H1 (cell line): ENCODE measurements around the gene CXXC4. TPM values are rescaled to one million over a fixed set of nuclear protein-coding genes. Genes with fewer than 3 reads are reported as not detected.

Experiments
- CTCF ChIA-PET: fragments of 300-600 bp; sonication (Branson Sonifier 250); formaldehyde crosslinking; loops from one replicate; lab custom pipeline; 2021; ENCODE audit not compliant: partially characterized antibody; lab: Charles Lee
- POLR2A ChIA-PET: fragments of 300-600 bp; sonication (Branson Sonifier 250); formaldehyde crosslinking; loops from one replicate; lab custom pipeline; 2021; ENCODE audit warnings: inconsistent platforms; ENCODE audit not compliant: partially characterized antibody; lab: Charles Lee
- DNase-seq, 2 experiments: peaks; one replicate each; pipeline versions ENCODE4 v3.0.0 to v3.0.0-alpha.2; 2010 to 2022; ENCODE audit warnings: low spot score in 2 of 2, low read depth in 1 of 2, mixed read lengths in 1 of 2
- FAIRE-seq: peaks from 2 replicates; lab custom pipeline; 2011; peaks lifted over from hg19 to GRCh38; lab: Jason Lieb, UNC
- H2AFZ ChIP-seq: 2 replicates; pipeline ENCODE4 v1.8.1; 2012; ENCODE audit warnings: low read length, inconsistent platforms
- H2AK5ac ChIP-seq: 2 replicates; pipeline ENCODE4 v1.6.1; 2013; ENCODE audit warnings: low read depth, low read length
- H2BK120ac ChIP-seq: replicated peaks from 2 replicates; pipeline ENCODE3; 2013; ENCODE audit warnings: low read depth, low read length, inconsistent platforms
- H2BK12ac ChIP-seq: 2 replicates; pipeline ENCODE4 v1.6.1; 2013; ENCODE audit warnings: low read depth, low read length
- H2BK15ac ChIP-seq: 2 replicates; pipeline ENCODE4 v1.6.1; 2013; ENCODE audit warnings: low read length
- H2BK20ac ChIP-seq: 2 replicates; pipeline ENCODE4 v1.6.1; 2013; ENCODE audit warnings: low read length
- H2BK5ac ChIP-seq: 2 replicates; pipeline ENCODE4 v1.6.1; 2013; ENCODE audit warnings: low read depth, low read length
- H3K14ac ChIP-seq: 2 replicates; pipeline ENCODE4 v1.6.1; 2013; ENCODE audit warnings: inconsistent platforms; ENCODE audit not compliant: insufficient read length
- H3K18ac ChIP-seq: 2 replicates; pipeline ENCODE4 v1.6.1; 2013; ENCODE audit warnings: low read length; ENCODE audit errors: extremely low read depth
- H3K23ac ChIP-seq: 2 replicates; pipeline ENCODE4 v1.6.1; 2013; ENCODE audit warnings: inconsistent platforms; ENCODE audit not compliant: insufficient read length
- H3K23me2 ChIP-seq: 2 replicates; pipeline ENCODE4 v1.6.1; 2013; ENCODE audit warnings: low read depth, low read length
- H3K27ac ChIP-seq: 2 replicates; pipeline ENCODE4 v1.6.1; 2011; ENCODE audit warnings: low read depth, low read length, inconsistent platforms
- H3K27me3 ChIP-seq, 4 experiments: replicated peaks in 1 of 4; 1 replicate in 1 of 4; 2 replicates in 3 of 4; pipeline versions ENCODE4 v1.6.1 to v1.8.1; 2011 to 2013; ENCODE audit warnings: low read length in 3 of 4, mild to moderate bottlenecking in 3 of 4, inconsistent platforms in 2 of 4, mixed read lengths in 2 of 4, moderate library complexity in 1 of 4; ENCODE audit not compliant: control insufficient read depth in 3 of 4, insufficient read depth in 3 of 4; ENCODE audit errors: extremely low read depth in 1 of 4
- H3K36me3 ChIP-seq, 4 experiments: 2 replicates each; pipeline versions ENCODE4 v1.6.1 to v1.8.1; 2011 to 2013; ENCODE audit warnings: mild to moderate bottlenecking in 4 of 4, low read length in 3 of 4, moderate library complexity in 2 of 4, control low read depth in 1 of 4, inconsistent platforms in 1 of 4; ENCODE audit not compliant: insufficient read depth in 4 of 4, control insufficient read depth in 2 of 4
- H3K4ac ChIP-seq: replicated peaks from 2 replicates; pipeline ENCODE3; 2013; ENCODE audit warnings: low read length, low read depth, mixed read lengths, inconsistent platforms; ENCODE audit not compliant: insufficient read length
- H3K4me1 ChIP-seq, 4 experiments: replicated peaks in 1 of 4; 1 replicate in 1 of 4; 2 replicates in 3 of 4; pipeline versions ENCODE4 v1.6.1 to v1.8.1; 2011 to 2013; ENCODE audit warnings: low read length in 3 of 4, inconsistent platforms in 2 of 4, mixed read lengths in 1 of 4; ENCODE audit not compliant: insufficient read depth in 4 of 4, control insufficient read depth in 3 of 4
- H3K4me2 ChIP-seq, 2 experiments: 2 replicates each; pipeline versions ENCODE4 v1.6.1 to v1.8.1; 2011 to 2013; ENCODE audit warnings: low read depth in 2 of 2, low read length in 2 of 2, control low read depth in 1 of 2, inconsistent platforms in 1 of 2, mild to moderate bottlenecking in 1 of 2; ENCODE audit not compliant: insufficient read depth in 1 of 2
- H3K4me3 ChIP-seq, 4 experiments: fragments of 200-600, 300-600 bp in 1 of 4; sonication (generic), shearing (Covaris generic), sonication (Bioruptor Twin) in 1 of 4; 2 replicates each; pipeline versions ENCODE4 v1.5.1 to v1.8.1; 2011 to 2016; ENCODE audit warnings: low read length in 4 of 4, low read depth in 3 of 4, control low read depth in 2 of 4, inconsistent platforms in 2 of 4, mild to moderate bottlenecking in 2 of 4, mixed read lengths in 1 of 4, moderate library complexity in 1 of 4; ENCODE audit not compliant: insufficient read depth in 2 of 4; ENCODE audit errors: extremely low read depth in 1 of 4
- H3K56ac ChIP-seq: replicated peaks from 2 replicates; pipeline ENCODE3; 2013; ENCODE audit warnings: low read depth, mild to moderate bottlenecking, mixed read lengths, low read length, inconsistent platforms; ENCODE audit not compliant: insufficient read length
- H3K79me1 ChIP-seq: 2 replicates; pipeline ENCODE4 v1.6.1; 2013; ENCODE audit warnings: low read depth, low read length, control low read depth
- H3K79me2 ChIP-seq, 2 experiments: 2 replicates each; pipeline versions ENCODE4 v1.6.1 to v1.8.1; 2012 to 2013; ENCODE audit warnings: low read length in 2 of 2, mild to moderate bottlenecking in 2 of 2, inconsistent platforms in 1 of 2; ENCODE audit not compliant: insufficient read depth in 2 of 2, control insufficient read depth in 1 of 2
- H3K9ac ChIP-seq, 4 experiments: replicated peaks in 1 of 4; 1 replicate in 1 of 4; 2 replicates in 3 of 4; pipeline versions ENCODE4 v1.6.1 to v1.8.1; 2011 to 2013; ENCODE audit warnings: low read depth in 3 of 4, low read length in 3 of 4, control low read depth in 2 of 4, mild to moderate bottlenecking in 2 of 4, moderate library complexity in 2 of 4, inconsistent platforms in 1 of 4; ENCODE audit errors: extremely low read depth in 1 of 4
- H3K9me3 ChIP-seq, 2 experiments: 2 replicates each; pipeline versions ENCODE4 v1.6.1 to v1.8.1; 2012 to 2013; ENCODE audit warnings: mild to moderate bottlenecking in 2 of 2, moderate library complexity in 2 of 2, control low read depth in 1 of 2, inconsistent platforms in 1 of 2, low read depth in 1 of 2, low read length in 1 of 2, mixed read lengths in 1 of 2; ENCODE audit not compliant: insufficient read depth in 2 of 2
- H4K20me1 ChIP-seq, 2 experiments: replicated peaks in 1 of 2; 2 replicates each; pipeline versions ENCODE3 to v1.8.1; 2011 to 2013; ENCODE audit warnings: inconsistent platforms in 2 of 2, low read length in 2 of 2, mild to moderate bottlenecking in 1 of 2; ENCODE audit not compliant: insufficient read depth in 2 of 2, control insufficient read depth in 1 of 2
- H4K5ac ChIP-seq: 2 replicates; pipeline ENCODE4 v1.6.1; 2013; ENCODE audit warnings: low read length, low read depth, mixed read lengths, inconsistent platforms; ENCODE audit not compliant: insufficient read length
- H4K8ac ChIP-seq: 2 replicates; pipeline ENCODE4 v1.8.0; 2013; ENCODE audit warnings: mild to moderate bottlenecking, moderate library complexity, low read length, inconsistent platforms; ENCODE audit not compliant: insufficient read depth; ENCODE audit errors: extremely low read depth
- H4K91ac ChIP-seq: replicated peaks from 2 replicates; pipeline ENCODE3; 2013; ENCODE audit warnings: low read length, mixed read lengths, inconsistent platforms; ENCODE audit not compliant: insufficient read length
- CHD2 ChIP-seq: IDR thresholded peaks from 2 replicates; pipeline ENCODE4 v1.6.1; 2012; ENCODE audit warnings: low read length, improper control_type of control experiment
- EZH2 ChIP-seq: fragments of 200-600 bp; sonication (generic); IDR thresholded peaks from 2 replicates; pipeline ENCODE4 v1.7.1; 2012; ENCODE audit warnings: low read depth, mild to moderate bottlenecking, moderate library complexity, low read length, inconsistent platforms; ENCODE audit not compliant: severe bottlenecking
- FOSL1 ChIP-seq: IDR thresholded peaks from 2 replicates; pipeline ENCODE4 v1.6.1; 2011; ENCODE audit warnings: mild to moderate bottlenecking, low read depth, low read length, moderate library complexity; ENCODE audit not compliant: insufficient read depth
- GTF2F1 ChIP-seq: IDR thresholded peaks from 2 replicates; pipeline ENCODE4 v1.6.1; 2012; ENCODE audit warnings: low read depth, low read length, improper control_type of control experiment, borderline replicate concordance
- JUN ChIP-seq: IDR thresholded peaks from 2 replicates; pipeline ENCODE4 v1.6.1; 2011; ENCODE audit warnings: low read depth, mild to moderate bottlenecking, improper control_type of control experiment, low read length
- JUND ChIP-seq: IDR thresholded peaks from 2 replicates; pipeline ENCODE4 v1.6.1; 2011; ENCODE audit warnings: mild to moderate bottlenecking, improper control_type of control experiment, low read length
- KDM4A ChIP-seq: IDR thresholded peaks from one replicate; pipeline ENCODE4 v1.7.1; 2012; ENCODE audit warnings: low read depth, mild to moderate bottlenecking, moderate library complexity, low read length, inconsistent platforms; ENCODE audit not compliant: severe bottlenecking
- RNF2 ChIP-seq: fragments of 200-900, 300-1000 bp; sonication (generic); IDR thresholded peaks from 2 replicates; pipeline ENCODE4 v1.7.1; 2016; ENCODE audit warnings: borderline replicate concordance, low read depth, mild to moderate bottlenecking, antibody characterized with exemption, low read length; ENCODE audit not compliant: poor library complexity, severe bottlenecking; ENCODE audit errors: missing control alignments
- SIN3A ChIP-seq, 2 experiments: IDR thresholded peaks in 1 of 2; conservative IDR thresholded peaks in 1 of 2; 2 replicates each; pipeline ENCODE4 v1.6.1; 2011 to 2012; ENCODE audit warnings: low read length in 2 of 2, improper control_type of control experiment in 1 of 2, low read depth in 1 of 2, mild to moderate bottlenecking in 1 of 2
- SP2 ChIP-seq: IDR thresholded peaks from 2 replicates; pipeline ENCODE4 v1.6.1; 2012; ENCODE audit warnings: mild to moderate bottlenecking, low read length, inconsistent platforms
- TAF7 ChIP-seq: optimal IDR thresholded peaks from 2 replicates; pipeline ENCODE3; 2011; ENCODE audit warnings: low read depth, mild to moderate bottlenecking, inconsistent platforms, low read length, moderate library complexity, borderline replicate concordance
- ZNF274 ChIP-seq: IDR thresholded peaks from 2 replicates; pipeline ENCODE4 v1.7.0; 2012; ENCODE audit warnings: low read length, borderline replicate concordance; ENCODE audit errors: extremely low read depth
- WGBS, 2 experiments: shearing (Covaris generic) in 1 of 2; methylation state at CpG; one replicate each; pipeline versions ENCODE4 v1.1.6 to v1.1.7; 2013 to 2015; ENCODE audit warnings: low lambda C conversion rate in 2 of 2, mixed read lengths in 2 of 2, inconsistent platforms in 1 of 2, low coverage in 1 of 2, missing lambda C conversion rate in 1 of 2; ENCODE audit not compliant: insufficient replicate concordance in 2 of 2, insufficient coverage in 1 of 2, insufficient read length in 1 of 2; ENCODE audit errors: extremely low coverage in 1 of 2, missing lambda C conversion rate in 1 of 2; 5-methylcytosine and 5-hydroxymethylcytosine counted together
- polyA plus RNA-seq, 7 experiments: library from polyadenylated mRNA; depleted of rRNA in 3 of 7; stranded (reverse) in 5 of 7; unstranded in 2 of 7; fragments of >200 nt in 5 of 7; fragments of 200-250 nt in 2 of 7; gene quantifications; 1 replicate in 5 of 7; 2 replicates in 1 of 7; 4 replicates in 1 of 7; pipeline versions ENCODE4 v1.2.1 to v1.2.3, GENCODE V29; 2011 to 2013; ENCODE audit warnings: missing spikeins in 2 of 7, mixed read lengths in 2 of 7
- total RNA-seq: library from RNA; stranded (reverse); fragmentation: NEBNext Ultra II Directional; extraction: Animal tissue kit (Norgen Biotek cat#: 25700); gene quantifications from 2 replicates; pipeline ENCODE4 v1.2.1, GENCODE V29; 2021
- TF ChIP-seq, protein P1 (sequence below): IDR thresholded peaks from 2 replicates; pipeline ENCODE4 v1.6.1; 2012; ENCODE audit warnings: inconsistent platforms

CXXC4 gene
- total and polyA plus RNA-seq, 2 of the 8 experiments (the other 6 are each of a cell fraction or from before 2014, with no cell fraction given) = 1.3 to 1.8 TPM

DNA sequence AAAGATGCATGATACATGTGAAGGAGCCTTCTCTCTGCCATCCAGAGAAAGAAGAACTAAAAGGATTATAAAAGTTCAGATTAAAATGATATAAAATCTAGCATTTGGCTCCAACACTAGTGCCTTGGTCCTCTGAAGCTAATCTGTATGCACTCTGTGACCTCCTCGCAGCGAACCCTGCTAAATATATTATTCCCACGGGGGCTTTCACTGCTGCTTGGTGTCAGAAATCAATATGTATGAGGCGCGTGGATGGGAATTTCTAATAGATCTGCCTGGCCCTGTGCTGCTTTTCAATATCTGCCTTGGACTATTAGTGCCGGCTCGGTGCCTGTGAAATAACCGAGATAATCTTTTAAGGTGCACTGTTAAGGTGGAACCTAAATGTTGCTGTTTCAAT lies 69.7 kb downstream of the CXXC4 start:
- Histone ChIP-seq H3K27me3 (no peaks in the 10 kb centered on the region), H3K23me2 (no peaks in the 10 kb centered on the region), H3K4me3 (no peak overlapping the region), H4K5ac (no peak overlapping the region), H3K4me2 (no peak overlapping the region), H3K23ac (no peak overlapping the region), H3K4me1 (peaks cover 1 to 11% (median 6%) of the 10 kb centered on the region in 4 experiments; a peak in 5 of 7 replicates), H3K14ac (no peak overlapping the region), H4K8ac (no peak overlapping the region), H3K79me1 (no peaks in the 10 kb centered on the region), H3K27ac (no peak overlapping the region), H3K4ac (no peak overlapping the region), H3K9me3 (peaks cover 2 to 3% of the 10 kb centered on the region in 2 experiments; a peak in 2 of 4 replicates), H2AFZ (no peak overlapping the region), H2AK5ac (no peak overlapping the region), H4K20me1 (no peaks in the 10 kb centered on the region), H2BK5ac (no peak overlapping the region), H3K79me2 (no peaks in the 10 kb centered on the region), H3K36me3 (no peaks in the 10 kb centered on the region; a peak in 2 of 8 replicates), H3K18ac (no peak overlapping the region), H3K9ac (no peak overlapping the region), H3K56ac (no peak overlapping the region), H2BK12ac (no peak overlapping the region), H4K91ac (no peak overlapping the region), H2BK20ac (no peak overlapping the region), H2BK120ac (no peak overlapping the region), H2BK15ac (no peak overlapping the region)
- ChIA-PET CTCF (interaction anchor here (0.7 kb wide), 1 partner anchor 91 kb away, joined by 3 read pairs; no protein-coding TSS in a partner anchor), POLR2A (no interaction called here)
- DNase-seq (no peak), FAIRE-seq (no peak)
- 86% methylated on average over 8 of the region's 8 CpGs; no CpG with 5 or more reads in 1 of the 2 experiments for WGBS, 2 experiments
- no peak for TF ChIP-seq SIN3A (conservative IDR thresholded peaks at IDR 0.05 in 1 of 2, IDR thresholded peaks at IDR 0.05 in 1 of 2; ENCODE audit: low read depth in 1 of 2, low read length in 2 of 2)
- TF ChIP-seq JUN = no peak
- no peak for TF ChIP-seq TAF7
- no peak for TF ChIP-seq RNF2
- no peak for TF ChIP-seq KDM4A
- TF ChIP-seq FOSL1 = no peak
- no peak for TF ChIP-seq GTF2F1
- TF ChIP-seq EZH2 = no peak
- no peak for TF ChIP-seq ZNF274
- no peak for TF ChIP-seq SP2
- TF ChIP-seq, protein P1, sequence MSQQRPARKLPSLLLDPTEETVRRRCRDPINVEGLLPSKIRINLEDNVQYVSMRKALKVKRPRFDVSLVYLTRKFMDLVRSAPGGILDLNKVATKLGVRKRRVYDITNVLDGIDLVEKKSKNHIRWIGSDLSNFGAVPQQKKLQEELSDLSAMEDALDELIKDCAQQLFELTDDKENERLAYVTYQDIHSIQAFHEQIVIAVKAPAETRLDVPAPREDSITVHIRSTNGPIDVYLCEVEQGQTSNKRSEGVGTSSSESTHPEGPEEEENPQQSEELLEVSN = no peak
- no peak for TF ChIP-seq CHD2
- no peak for TF ChIP-seq JUND
